Neural cell (in vitro differentiated cells): ENCODE results near the gene NINL. TPM values are rescaled to one million over a fixed set of nuclear protein-coding genes. Genes with fewer than 3 reads are reported as not detected.

Experiments
- H2AFZ ChIP-seq: fragments of 200-600, 300-800 bp; sonication (generic), shearing (Covaris generic); 2 replicates; pipeline ENCODE4 v1.6.0; 2014; ENCODE audit warnings: low read depth, mild to moderate bottlenecking, antibody characterized with exemption, low read length, moderate library complexity
- H3F3A ChIP-seq: fragments of 200-600 bp; shearing (Covaris generic); 2 replicates; pipeline ENCODE4 v1.6.1; 2016; ENCODE audit warnings: mild to moderate bottlenecking, moderate library complexity, mixed read lengths, antibody characterized with exemption, low read length; ENCODE audit not compliant: insufficient read depth, poor library complexity, severe bottlenecking
- H3K27ac ChIP-seq: fragments of 200-600, 300-800 bp; sonication (generic), shearing (Covaris generic); 2 replicates; pipeline ENCODE4 v1.5.1; 2014; ENCODE audit warnings: mild to moderate bottlenecking, low read length, moderate library complexity
- H3K27me3 ChIP-seq: fragments of 300-800, 200-600 bp; sonication (generic), shearing (Covaris generic); 2 replicates; pipeline ENCODE4 v1.6.0; 2014; ENCODE audit warnings: mild to moderate bottlenecking, low read depth, low read length, moderate library complexity; ENCODE audit not compliant: insufficient read depth
- H3K36me3 ChIP-seq: fragments of 300-800, 200-600 bp; sonication (generic), shearing (Covaris generic); 2 replicates; pipeline ENCODE4 v1.5.1; 2014; ENCODE audit warnings: mild to moderate bottlenecking, antibody characterized with exemption, low read length, moderate library complexity; ENCODE audit not compliant: insufficient read depth
- H3K4me2 ChIP-seq: fragments of 300-800, 200-600 bp; sonication (generic), shearing (Covaris generic); 2 replicates; pipeline ENCODE4 v1.6.0; 2014; ENCODE audit warnings: mild to moderate bottlenecking, low read length
- H3K4me3 ChIP-seq: fragments of 300-800, 200-600 bp; sonication (generic), shearing (Covaris generic); 2 replicates; pipeline ENCODE4 v1.5.1; 2014; ENCODE audit warnings: mild to moderate bottlenecking, low read length, moderate library complexity
- H3K79me2 ChIP-seq: fragments of 200-600 bp; shearing (Covaris generic); replicated peaks from 2 replicates; pipeline ENCODE4 v1.6.0; 2014; ENCODE audit warnings: mild to moderate bottlenecking, low read length, moderate library complexity; ENCODE audit not compliant: insufficient read depth
- H3K9ac ChIP-seq: fragments of 300-800, 200-600 bp; sonication (generic), shearing (Covaris generic); 2 replicates; pipeline ENCODE4 v1.6.1; 2016; ENCODE audit warnings: mild to moderate bottlenecking, low read length, mixed read lengths
- H3K9me2 ChIP-seq: fragments of 200-600 bp; shearing (Covaris generic); 2 replicates; pipeline ENCODE4 v1.6.1; 2016; ENCODE audit warnings: mild to moderate bottlenecking, low read length, mixed read lengths; ENCODE audit not compliant: insufficient read depth
- H3K9me3 ChIP-seq: fragments of 200-600, 300-800 bp; sonication (generic), shearing (Covaris generic); 2 replicates; pipeline ENCODE4 v1.6.1; 2016; ENCODE audit warnings: mild to moderate bottlenecking, mixed run types, low read length, moderate library complexity, mixed read lengths
- H4K20me1 ChIP-seq: fragments of 200-600 bp; shearing (Covaris generic); 2 replicates; pipeline ENCODE4 v1.6.1; 2016; ENCODE audit warnings: mild to moderate bottlenecking, mixed run types; ENCODE audit not compliant: insufficient read depth
- CTCF ChIP-seq: fragments of 450-650 bp; IDR thresholded peaks from 2 replicates; pipeline ENCODE4 v1.5.1; 2014; ENCODE audit warnings: antibody characterized with exemption, mild to moderate bottlenecking, moderate library complexity; ENCODE audit not compliant: poor library complexity, severe bottlenecking
- EP300 ChIP-seq: fragments of 450-650 bp; conservative IDR thresholded peaks from 2 replicates; pipeline ENCODE4 v1.6.1; 2014; ENCODE audit warnings: antibody characterized with exemption, mild to moderate bottlenecking, moderate library complexity; ENCODE audit not compliant: poor library complexity, severe bottlenecking
- EZH2 ChIP-seq: fragments of 200-600, 300-800 bp; shearing (Covaris generic), sonication (generic); IDR thresholded peaks from 2 replicates; pipeline ENCODE4 v1.6.1; 2014; ENCODE audit warnings: antibody characterized with exemption, low read length, borderline replicate concordance, mild to moderate bottlenecking; ENCODE audit not compliant: insufficient read depth, poor library complexity, severe bottlenecking
- MXI1 ChIP-seq: fragments of 450-650 bp; conservative IDR thresholded peaks from 2 replicates; pipeline ENCODE4 v1.6.1; 2014; ENCODE audit warnings: antibody characterized with exemption, mild to moderate bottlenecking; ENCODE audit not compliant: poor library complexity, severe bottlenecking
- POLR2AphosphoS5 ChIP-seq: IDR thresholded peaks from 2 replicates; pipeline ENCODE4 v1.6.1; 2012
- RAD21 ChIP-seq: fragments of 450-650 bp; conservative IDR thresholded peaks from 2 replicates; pipeline ENCODE4 v1.6.1; 2014; ENCODE audit warnings: antibody characterized with exemption, mild to moderate bottlenecking, moderate library complexity
- SMC3 ChIP-seq: fragments of 450-650 bp; conservative IDR thresholded peaks from 2 replicates; pipeline ENCODE4 v1.6.1; 2014; ENCODE audit warnings: antibody characterized with exemption, mild to moderate bottlenecking, moderate library complexity; ENCODE audit not compliant: poor library complexity
- TAF1 ChIP-seq: IDR thresholded peaks from 2 replicates; pipeline ENCODE4 v1.6.1; 2012; ENCODE audit warnings: low read depth
- polyA plus RNA-seq: library from polyadenylated mRNA; depleted of rRNA; stranded (reverse); fragments of >200 nt; gene quantifications from 2 replicates; pipeline ENCODE4 v1.2.3, GENCODE V29; 2014
- TF ChIP-seq, protein P1 (sequence below): IDR thresholded peaks from 2 replicates; pipeline ENCODE4 v1.6.1; 2012; ENCODE audit warnings: borderline replicate concordance

The NINL gene
- polyA plus RNA-seq, 1 donor from 2014 or later, result 49.6 TPM

DNA sequence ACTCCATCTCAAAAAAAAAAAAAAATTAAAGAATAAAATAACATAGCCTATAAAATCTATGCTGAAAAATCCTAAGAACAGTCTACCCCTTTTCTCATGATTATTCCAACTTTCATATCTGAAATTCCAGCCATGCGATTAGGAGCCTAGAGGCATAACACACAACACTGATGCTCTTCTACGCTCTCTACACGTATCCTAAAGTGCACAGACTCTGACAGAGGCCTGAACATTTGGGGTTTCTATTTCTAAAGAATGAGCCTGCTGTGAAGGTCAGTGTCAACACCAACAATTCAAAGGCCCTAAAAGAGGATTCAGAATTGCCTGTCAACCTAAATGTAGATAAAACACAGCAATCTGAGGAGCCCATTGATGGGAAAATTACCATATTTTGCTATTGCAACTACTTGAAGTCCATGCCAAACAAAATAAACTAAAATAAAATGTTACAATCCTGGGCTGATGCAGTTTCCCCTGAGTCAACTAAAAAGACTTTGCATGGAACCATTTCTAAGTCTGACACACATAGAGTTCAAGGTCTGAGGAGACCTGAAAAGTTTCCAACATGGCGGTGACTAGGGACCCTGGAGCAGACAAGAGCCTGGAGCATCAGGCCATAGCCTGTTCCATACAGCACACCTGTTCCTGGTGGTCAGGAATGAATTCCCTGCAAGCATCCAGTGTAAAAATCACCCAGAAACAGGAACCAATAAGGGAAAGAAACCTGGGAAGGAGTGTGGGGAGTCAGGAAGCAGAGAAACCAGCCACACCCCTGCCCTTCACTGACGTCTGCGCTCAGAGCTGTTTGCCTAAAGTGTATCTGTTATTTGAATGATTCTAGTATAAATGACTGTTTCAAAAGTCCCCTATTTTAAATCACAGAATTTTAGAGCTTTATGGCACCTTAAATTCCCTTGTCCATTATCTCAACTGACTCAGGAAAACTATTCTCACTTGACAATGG, 11.8 kb downstream of the NINL start:
- Histone ChIP-seq H2AFZ (no peak overlapping the region), H3K9ac (no peak overlapping the region), H3K4me3 (no peak overlapping the region), H3K9me2 (no peaks in the 10 kb centered on the region), H3K9me3 (no peaks in the 10 kb centered on the region), H3K79me2 (peaks cover 66% of the 10 kb centered on the region), H3K4me2 (no peak overlapping the region), H3K27me3 (no peaks in the 10 kb centered on the region), H3F3A (no peaks in the 10 kb centered on the region), H3K36me3 (no peaks in the 10 kb centered on the region), H3K27ac (no peak overlapping the region), H4K20me1 (no peaks in the 10 kb centered on the region)
- TF ChIP-seq, protein P1, sequence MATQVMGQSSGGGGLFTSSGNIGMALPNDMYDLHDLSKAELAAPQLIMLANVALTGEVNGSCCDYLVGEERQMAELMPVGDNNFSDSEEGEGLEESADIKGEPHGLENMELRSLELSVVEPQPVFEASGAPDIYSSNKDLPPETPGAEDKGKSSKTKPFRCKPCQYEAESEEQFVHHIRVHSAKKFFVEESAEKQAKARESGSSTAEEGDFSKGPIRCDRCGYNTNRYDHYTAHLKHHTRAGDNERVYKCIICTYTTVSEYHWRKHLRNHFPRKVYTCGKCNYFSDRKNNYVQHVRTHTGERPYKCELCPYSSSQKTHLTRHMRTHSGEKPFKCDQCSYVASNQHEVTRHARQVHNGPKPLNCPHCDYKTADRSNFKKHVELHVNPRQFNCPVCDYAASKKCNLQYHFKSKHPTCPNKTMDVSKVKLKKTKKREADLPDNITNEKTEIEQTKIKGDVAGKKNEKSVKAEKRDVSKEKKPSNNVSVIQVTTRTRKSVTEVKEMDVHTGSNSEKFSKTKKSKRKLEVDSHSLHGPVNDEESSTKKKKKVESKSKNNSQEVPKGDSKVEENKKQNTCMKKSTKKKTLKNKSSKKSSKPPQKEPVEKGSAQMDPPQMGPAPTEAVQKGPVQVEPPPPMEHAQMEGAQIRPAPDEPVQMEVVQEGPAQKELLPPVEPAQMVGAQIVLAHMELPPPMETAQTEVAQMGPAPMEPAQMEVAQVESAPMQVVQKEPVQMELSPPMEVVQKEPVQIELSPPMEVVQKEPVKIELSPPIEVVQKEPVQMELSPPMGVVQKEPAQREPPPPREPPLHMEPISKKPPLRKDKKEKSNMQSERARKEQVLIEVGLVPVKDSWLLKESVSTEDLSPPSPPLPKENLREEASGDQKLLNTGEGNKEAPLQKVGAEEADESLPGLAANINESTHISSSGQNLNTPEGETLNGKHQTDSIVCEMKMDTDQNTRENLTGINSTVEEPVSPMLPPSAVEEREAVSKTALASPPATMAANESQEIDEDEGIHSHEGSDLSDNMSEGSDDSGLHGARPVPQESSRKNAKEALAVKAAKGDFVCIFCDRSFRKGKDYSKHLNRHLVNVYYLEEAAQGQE, result no peak
- no peak for TF ChIP-seq POLR2AphosphoS5
- TF ChIP-seq RAD21, result no peak
- TF ChIP-seq EP300, result no peak
- TF ChIP-seq TAF1, result no peak
- no peak for TF ChIP-seq MXI1
- TF ChIP-seq SMC3, result no peak

DNA sequence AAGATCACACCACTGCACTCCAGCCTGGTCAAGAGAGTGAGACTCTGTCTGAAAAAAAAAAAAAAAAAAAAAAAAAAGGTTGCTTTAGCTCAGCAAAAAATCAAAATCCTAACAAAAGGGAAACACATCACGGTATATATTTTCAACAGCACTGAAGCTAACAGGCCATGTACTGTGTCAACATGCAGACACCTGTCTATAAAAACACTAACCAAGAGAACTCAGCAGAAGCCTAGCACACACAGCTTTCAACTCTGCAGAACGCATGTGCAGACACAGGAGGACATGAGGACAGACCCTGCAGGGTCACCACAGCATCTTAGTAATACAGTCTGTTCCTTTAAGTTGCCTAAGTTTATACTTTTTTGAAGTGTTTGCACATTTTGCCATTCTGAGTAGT, 13.5 kb downstream of the NINL start:
- TF ChIP-seq EZH2 (no peak), MXI1 (no peak), CTCF (no peak)
- no peaks in the 10 kb centered on the region for H4K20me1 ChIP-seq

More for the DNA sequence above, 13.5 kb downstream of the NINL start:
- Histone ChIP-seq H3K9me2 (no peaks in the 10 kb centered on the region), H3K9ac (no peak overlapping the region), H2AFZ (no peak overlapping the region), H3K9me3 (no peaks in the 10 kb centered on the region), H3F3A (no peaks in the 10 kb centered on the region), H3K4me2 (no peak overlapping the region), H3K27me3 (no peaks in the 10 kb centered on the region), H3K79me2 (peaks cover 69% of the 10 kb centered on the region), H3K27ac (no peak overlapping the region), H3K4me3 (no peak overlapping the region), H3K36me3 (no peaks in the 10 kb centered on the region)
